ENCODE results near the gene XYLT1.

XYLT1 gene

DNA sequence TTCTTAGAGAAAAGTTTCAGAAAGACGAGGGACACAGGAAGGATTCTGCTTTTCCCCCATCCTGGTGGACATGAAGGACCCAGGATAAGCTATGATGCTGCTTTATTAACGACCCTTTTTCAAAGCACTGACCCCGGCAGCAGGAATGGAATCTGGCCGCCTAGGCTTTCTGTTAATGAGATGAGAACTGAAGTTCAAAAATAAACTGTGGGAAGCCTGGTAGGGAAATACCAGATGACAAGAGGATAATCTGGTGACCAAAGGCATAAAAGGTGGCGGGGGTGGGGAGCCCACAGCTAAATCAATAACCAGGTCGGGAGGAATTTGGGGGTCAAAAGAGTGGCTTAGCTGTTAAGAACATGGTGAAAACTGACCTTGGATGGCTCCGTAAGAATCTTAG lies 171.0 kb downstream of the XYLT1 start:
- TF ChIP-seq, protein P1, sequence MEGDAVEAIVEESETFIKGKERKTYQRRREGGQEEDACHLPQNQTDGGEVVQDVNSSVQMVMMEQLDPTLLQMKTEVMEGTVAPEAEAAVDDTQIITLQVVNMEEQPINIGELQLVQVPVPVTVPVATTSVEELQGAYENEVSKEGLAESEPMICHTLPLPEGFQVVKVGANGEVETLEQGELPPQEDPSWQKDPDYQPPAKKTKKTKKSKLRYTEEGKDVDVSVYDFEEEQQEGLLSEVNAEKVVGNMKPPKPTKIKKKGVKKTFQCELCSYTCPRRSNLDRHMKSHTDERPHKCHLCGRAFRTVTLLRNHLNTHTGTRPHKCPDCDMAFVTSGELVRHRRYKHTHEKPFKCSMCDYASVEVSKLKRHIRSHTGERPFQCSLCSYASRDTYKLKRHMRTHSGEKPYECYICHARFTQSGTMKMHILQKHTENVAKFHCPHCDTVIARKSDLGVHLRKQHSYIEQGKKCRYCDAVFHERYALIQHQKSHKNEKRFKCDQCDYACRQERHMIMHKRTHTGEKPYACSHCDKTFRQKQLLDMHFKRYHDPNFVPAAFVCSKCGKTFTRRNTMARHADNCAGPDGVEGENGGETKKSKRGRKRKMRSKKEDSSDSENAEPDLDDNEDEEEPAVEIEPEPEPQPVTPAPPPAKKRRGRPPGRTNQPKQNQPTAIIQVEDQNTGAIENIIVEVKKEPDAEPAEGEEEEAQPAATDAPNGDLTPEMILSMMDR (IDR thresholded peaks at IDR 0.05; ENCODE audit: low read depth, low read length, missing control alignments), result no peak
- H3K4me3 ChIP-seq (ENCODE audit: low read depth, low read length), result no peak overlapping the region
- DNase-seq (ENCODE audit: low read depth), result no peak

DNA sequence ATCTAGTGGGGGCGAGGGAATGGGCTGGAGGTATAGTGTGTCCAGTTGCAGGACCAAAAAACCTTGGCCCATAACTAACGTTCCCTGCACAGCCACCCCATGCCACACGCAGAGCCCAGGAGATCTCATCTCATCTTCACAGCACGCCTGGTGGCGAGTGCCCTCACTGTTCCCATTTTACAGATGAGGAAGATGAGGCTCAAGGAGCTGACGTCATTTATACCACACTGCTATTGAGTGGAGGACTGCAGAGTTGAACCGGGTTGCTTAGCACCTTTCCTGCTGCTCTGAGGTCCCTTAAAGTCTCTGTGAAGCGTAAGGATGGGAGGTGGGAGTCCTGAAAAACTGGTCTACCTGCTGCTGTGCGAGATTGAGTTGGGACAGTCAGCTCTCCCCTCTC lies 172.5 kb downstream of the XYLT1 start:
- H3K4me3 ChIP-seq (ENCODE audit: low read depth, low read length), result no peak overlapping the region
- TF ChIP-seq, protein P1 (IDR thresholded peaks at IDR 0.05; ENCODE audit: low read depth, low read length, missing control alignments), result no peak
- DNase-seq (ENCODE audit: low read depth), result no peak

DNA sequence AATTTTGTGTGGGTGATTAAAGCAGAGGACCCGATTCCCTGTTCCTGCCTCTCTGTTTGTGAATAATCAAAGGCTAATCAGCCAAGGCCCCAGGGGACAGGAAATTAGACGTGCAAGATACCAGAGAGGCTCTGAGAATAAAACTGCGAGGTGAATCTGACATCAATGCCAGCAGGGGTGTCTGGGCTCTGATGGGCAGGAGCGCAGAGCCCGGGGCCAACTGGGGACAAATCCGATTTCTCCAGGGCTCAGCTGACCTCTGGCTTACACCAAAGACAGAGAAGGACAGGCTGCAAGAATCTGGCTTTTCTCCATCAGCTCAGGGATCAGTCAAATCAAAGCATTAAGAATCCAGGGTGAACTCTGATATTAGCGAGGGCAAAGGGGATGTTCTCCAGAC lies 174.3 kb downstream of the XYLT1 start:
- TF ChIP-seq, protein P1 (IDR thresholded peaks at IDR 0.05; ENCODE audit: low read depth, low read length, missing control alignments), result no peak
- no peak for DNase-seq (ENCODE audit: low read depth)
- H3K4me3 ChIP-seq (ENCODE audit: low read depth, low read length), result no peak overlapping the region

DNA sequence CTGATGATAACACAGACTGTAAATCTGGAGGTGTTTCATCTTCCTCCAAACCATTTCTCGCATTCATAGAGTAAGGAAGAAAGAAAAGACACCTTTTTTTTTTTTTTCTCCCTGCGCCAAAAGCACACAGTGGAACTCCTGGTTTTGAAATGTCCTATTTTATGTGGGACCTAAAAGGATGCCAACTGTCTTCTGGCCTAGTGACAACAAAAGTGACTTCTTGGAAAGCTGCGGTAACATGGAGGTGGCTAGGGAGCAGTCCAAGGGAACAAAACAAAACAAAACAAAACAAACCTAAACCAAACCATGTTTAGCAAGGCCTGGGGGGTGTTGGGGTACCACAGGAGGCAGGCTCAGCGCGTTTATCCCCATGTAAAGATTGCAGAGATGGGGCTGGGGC lies 174.8 kb downstream of the XYLT1 start:
- no peak for DNase-seq (ENCODE audit: low read depth)
- no peak overlapping the region for H3K4me3 ChIP-seq (ENCODE audit: low read depth, low read length)
- TF ChIP-seq, protein P1 (IDR thresholded peaks at IDR 0.05; ENCODE audit: low read depth, low read length, missing control alignments), result no peak

DNA sequence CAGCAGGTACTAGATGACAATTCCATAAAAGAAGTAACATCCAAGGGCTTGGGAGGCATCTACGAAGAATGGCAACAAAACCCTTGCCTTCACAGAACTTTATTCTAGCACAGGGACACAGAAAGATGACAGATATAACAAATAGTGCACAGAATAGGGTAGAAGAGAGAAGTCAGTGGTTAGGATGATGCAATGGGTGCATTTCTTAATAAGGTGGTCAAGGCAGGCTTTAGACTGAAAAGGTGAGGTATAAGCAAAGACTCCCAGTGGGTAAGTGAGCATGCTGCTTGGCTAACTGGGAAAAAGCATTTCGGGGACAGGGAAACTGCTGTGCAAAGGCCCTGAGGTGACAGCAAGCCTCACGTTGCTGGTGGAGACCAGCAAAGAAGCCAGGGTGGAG lies 175.9 kb downstream of the XYLT1 start:
- no peak for DNase-seq (ENCODE audit: low read depth)
- TF ChIP-seq, protein P1 (IDR thresholded peaks at IDR 0.05; ENCODE audit: low read depth, low read length, missing control alignments), result no peak
- no peak overlapping the region for H3K4me3 ChIP-seq (ENCODE audit: low read depth, low read length)

DNA sequence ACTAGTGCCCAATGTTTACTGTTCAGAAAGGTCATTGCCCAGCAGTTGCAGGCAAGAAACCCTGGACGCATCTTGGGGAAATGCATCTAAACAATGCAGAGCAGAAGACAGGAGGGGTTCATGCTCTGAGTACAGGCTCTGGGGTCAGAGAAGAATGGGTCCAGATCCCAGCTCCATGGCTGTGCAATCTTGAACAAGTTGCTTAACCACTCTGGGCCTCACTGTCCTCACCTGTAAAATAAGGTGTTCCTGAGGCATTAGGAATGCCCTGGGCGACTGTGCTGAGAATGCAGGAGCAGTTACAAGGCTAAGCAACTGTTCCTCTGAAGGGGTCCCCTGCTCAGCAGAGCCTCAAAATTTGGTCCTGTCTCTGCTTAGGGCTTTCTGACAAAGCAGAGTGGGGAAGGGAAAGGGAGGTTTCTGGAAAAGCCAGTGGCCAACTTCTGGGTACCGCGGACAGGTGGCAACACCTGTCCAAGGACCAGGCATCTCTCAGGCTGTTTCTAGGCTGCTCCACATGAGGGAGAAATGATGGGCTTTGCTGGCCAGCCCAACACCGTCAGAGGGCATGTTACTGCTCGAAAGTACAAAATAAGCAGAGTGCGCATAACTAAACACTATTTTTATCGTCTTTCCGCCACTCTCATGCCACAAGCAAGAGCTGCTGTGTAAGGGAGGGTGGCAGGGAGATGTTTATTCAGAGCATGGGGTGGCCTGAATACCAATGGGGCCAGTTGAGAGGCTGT lies 176.8 kb downstream of the XYLT1 start:
- no peak for DNase-seq (ENCODE audit: low read depth)
- TF ChIP-seq, protein P1 (IDR thresholded peaks at IDR 0.05; ENCODE audit: low read depth, low read length, missing control alignments), result no peak
- no peak overlapping the region for H3K4me3 ChIP-seq (ENCODE audit: low read depth, low read length)

DNA sequence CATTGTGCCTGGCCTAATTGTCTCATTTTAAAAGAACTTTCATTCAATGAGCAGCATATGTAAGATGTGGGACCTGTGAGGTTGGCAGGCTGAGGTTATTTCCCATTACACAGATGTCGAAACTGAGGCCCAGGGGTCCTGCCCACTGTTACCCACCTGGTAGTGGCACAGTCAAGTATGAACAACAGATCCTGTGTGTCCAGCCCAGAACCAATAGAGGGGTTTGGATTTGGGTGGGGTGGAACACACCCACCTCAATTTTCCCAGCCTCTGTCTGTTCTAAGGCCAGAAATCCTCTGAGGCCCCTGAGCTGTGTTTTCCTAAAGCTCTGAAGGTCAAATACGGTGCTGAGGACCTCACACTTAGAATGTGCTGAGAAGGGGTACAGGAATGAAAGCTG lies 179.5 kb downstream of the XYLT1 start:
- TF ChIP-seq, protein P1 (IDR thresholded peaks at IDR 0.05; ENCODE audit: low read depth, low read length, missing control alignments), result no peak
- DNase-seq (ENCODE audit: low read depth), result no peak
- H3K4me3 ChIP-seq (ENCODE audit: low read depth, low read length), result no peak overlapping the region
